OCI-LY3 (cell line): ENCODE results near the gene EFCAB8.

Experiments used
- CTCF ChIP-seq: fragments of 200-600, 300-600 bp; sonication (generic); IDR thresholded peaks from 2 replicates; pipeline ENCODE4 v1.5.1; 2014; ENCODE audit warnings: antibody characterized with exemption, low read length, low read depth
- EZH2phosphoT487 ChIP-seq: fragments of 200-600 bp; shearing (Covaris generic); IDR thresholded peaks from 2 replicates; pipeline ENCODE4 v1.6.1; 2018; ENCODE audit warnings: antibody characterized with exemption, mixed run types, low read depth

GRCh38 chr20:32855387-32855786 lies 3.3 kb upstream of the EFCAB8 start:
- TF ChIP-seq CTCF, result no peak
- no peak for TF ChIP-seq EZH2phosphoT487
